Measurements from ENCODE around the gene HRG.

HRG gene

DNA sequence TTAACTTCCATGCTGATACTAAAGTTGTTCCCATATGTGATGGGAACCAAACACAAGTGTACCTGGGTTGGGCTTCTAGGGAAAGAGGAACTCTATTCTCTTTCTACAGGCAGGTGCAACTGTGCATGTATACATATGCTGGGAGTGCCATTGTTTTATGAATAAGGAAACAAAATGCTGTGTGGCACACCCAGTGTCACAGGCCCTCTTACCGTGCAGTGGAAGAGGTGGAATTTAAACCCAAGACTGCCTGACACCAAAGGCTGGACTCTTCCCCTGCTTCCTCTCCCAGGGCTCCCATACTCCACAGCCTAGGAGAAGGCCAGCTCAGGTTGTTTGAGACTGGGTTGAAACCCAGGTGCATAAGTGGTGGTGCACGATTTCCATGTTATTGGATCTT lies 27.6 kb upstream of the HRG start:
- DNase-seq = no peak

DNA sequence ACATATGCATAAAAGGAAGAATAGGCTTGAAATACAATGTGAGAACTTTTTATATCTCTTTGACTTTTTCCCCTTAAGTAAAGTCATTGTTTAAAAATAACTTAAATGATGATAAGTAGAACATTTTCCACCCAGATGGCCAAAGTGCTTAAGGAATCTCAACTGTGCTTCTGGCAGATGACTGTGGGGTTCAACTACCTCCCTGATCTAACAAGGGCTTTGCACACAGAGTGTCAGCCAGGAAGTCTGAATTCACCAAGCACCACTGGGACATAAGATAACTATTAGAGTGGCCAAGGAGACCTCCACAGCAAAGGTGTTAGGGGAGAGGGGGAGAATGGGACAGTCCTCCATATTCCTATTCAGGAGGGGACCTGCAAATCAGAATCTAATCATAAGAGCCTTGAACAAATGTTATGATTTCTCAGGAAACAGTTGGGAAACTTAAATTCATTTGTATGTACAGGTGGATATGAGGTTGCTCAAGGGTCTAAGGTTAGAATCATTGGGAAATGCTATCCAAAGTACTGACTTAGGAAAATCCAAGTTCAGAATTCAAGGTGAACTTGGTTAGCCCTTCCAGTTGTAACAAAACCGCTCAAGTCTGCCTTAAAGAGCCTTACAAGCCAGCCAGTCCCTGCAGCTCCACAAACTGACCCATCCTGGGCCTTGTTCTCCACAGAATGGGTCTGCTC lies 25.9 kb upstream of the HRG start, which contains the start of gene FETUB:
Gene FETUB, plus strand, starts transcription at position 622 of the 695 bp plus-strand sequence. Its CDS starts 62 bp downstream, at position 684.
- DNase-seq = no peak

DNA sequence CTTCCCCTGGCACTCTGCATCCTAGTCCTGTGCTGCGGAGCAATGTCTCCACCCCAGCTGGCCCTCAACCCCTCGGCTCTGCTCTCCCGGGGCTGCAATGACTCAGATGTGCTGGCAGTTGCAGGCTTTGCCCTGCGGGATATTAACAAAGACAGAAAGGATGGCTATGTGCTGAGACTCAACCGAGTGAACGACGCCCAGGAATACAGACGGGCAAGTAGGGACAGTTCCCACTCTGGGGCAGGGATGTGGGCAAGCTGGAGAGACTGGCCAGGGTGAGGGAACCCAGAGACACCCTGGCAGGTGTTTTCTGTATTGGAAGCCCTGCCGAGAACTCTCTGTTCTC lies 25.4 kb upstream of the HRG start:
- no peak for DNase-seq

DNA sequence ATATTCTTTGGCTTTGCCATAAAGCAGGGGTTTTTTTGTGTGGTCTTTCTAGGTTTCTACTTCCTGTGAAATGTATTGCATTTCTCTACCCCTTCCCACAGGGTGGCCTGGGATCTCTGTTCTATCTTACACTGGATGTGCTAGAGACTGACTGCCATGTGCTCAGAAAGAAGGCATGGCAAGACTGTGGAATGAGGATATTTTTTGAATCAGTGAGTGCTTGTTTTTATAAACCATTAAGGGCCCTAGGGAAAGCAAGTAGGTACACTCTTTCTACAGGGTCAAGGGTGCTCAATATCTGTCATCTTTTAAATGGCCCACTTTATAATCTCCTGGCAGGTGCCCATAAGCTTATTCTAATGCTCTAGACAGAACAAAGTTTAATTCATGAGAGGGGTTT lies 24.9 kb upstream of the HRG start:
- DNase-seq = no peak

DNA sequence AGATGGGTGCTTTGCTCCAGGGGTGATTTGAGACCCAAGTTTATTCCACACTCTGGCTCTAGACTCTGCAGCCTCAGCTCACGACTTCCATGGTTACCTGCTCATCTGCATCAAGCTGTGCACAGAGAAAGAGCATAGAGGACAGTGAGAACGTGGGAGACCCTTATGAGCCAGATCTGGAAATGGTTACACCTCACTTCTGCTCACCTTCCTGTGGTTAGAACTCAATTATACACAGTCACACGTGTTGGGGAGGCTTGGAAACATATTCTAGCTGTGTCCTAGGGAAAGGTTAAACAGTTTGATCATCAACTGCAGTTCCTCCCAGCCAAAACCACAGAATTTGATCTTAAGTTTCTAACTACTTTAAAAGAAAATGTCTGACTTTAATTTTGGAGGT lies 23.8 kb upstream of the HRG start:
- peak; percentile 6 for DNase-seq

- DNase-seq = peak; percentile 24
These were observed 22.3 kb upstream of the HRG start for GRCh38 chr3:186643493-186643892.

- DNase-seq = no peak
These were observed 21.1 kb upstream of the HRG start for GRCh38 chr3:186644683-186645082.

DNA sequence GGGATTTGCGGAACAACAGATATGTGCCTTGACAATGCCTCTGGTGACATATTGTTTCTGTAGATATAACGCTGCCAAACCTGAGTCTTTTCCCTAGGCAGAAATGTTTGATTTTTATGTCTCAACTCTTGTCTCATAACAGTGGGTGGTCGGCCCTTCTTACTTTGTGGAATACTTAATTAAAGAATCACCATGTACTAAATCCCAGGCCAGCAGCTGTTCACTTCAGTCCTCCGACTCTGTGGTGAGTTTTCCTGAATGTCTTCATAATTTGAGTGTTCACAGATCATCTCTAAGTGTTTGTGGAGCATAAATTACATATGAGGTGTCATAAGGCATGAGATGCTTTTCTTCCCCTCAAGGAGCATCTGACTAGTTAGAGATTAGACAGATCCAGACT lies 19.7 kb upstream of the HRG start:
- DNase-seq = no peak

DNA sequence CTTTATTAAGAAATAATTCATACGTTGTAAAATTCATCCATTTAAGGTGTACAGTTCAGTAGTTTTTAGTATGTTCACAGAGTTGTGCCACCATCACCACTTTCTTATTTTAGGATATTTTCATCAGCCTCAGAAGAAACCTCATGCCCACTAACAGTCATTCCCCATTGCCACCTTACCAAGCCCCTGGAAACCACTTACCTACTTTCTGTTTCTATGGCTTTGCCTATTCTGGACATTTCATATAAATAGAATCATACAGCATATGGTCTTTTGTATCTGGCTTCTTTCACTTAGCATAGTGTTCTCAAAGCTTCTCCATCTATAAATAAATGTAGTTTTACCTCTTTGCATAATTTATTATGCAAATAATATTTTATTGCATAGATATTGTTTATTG lies 19.0 kb upstream of the HRG start:
- DNase-seq = no peak

- DNase-seq = no peak
These were observed 17.0 kb upstream of the HRG start for GRCh38 chr3:186648851-186649250.

- DNase-seq = no peak
These were observed 14.1 kb upstream of the HRG start for GRCh38 chr3:186651678-186652215.

GRCh38 chr3:186653080-186653707 lies 12.6 kb upstream of the HRG start:
- no peak for DNase-seq

DNA sequence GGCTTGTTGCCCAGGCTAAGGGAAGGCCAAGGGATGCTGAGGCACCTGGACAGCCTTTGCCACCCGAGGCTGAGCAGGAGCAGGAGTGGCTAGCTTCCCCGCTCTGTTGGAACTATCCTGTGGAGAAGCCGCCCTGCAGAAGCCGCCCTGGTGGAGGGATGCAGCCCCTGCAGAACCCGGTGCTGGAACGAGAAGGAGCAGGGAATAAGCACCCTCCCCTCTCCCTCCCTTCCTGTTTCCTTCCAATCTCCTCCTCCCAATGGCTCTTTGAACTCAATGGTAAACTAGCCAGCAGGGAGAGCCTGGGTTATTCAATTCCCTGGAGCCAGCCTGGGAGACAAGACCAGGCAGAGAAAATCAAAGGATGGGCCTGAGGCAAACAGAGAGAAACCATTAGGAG lies 11.8 kb upstream of the HRG start:
- no peak for DNase-seq

DNA sequence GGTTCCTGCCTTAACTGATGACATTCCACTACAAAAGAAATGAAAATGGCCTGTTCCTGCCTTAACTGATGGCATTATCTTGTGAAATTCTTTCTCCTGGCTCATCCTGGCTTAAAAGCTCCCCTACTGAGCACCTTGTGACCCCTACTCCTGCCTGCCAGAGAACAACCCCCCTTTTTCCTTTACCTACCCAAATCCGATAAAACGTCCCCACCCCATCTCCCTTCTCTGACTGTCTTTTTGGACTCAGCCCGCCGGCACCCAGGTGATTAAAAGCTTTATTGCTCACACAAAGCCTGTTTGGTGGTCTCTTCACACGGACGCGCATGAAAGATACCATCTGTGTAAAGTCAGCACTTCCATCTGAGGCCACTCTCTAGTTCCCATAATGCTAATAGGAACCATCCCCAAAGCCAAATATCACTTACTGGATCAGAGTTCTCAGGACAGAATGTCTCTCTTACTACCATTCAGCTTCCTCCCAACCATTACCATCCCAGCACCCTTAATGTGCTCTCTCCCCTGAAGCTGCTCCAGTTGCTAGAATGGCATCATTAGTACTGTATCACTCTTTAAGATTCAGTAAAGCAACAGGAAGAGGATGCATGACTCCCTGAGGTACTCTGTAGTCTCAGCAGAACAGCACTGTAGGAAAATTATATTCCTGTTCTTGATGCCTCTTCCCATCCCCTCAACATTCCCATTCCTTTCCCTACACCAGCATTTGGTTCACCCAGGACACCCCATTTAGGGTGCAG lies 2.3 kb upstream of the HRG start:
- no peak for DNase-seq

DNA sequence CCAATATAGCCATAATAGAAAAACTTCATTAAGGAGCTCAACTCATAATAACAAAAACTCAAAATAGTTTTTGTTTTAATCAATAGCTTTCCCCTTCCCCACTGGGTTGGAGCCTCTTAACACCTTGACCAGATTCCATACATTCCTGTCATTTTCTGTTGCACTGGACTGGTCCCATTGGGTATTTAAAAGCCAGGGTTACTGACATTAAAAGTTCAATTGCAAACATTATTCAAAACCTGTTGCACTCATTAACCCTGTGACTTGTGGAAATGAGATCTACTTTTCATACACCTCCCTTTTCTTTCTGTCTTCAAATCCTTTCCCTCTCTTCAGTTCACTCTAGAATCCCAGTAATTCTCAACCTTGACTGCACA lies 1.7 kb upstream of the HRG start:
- no peak for DNase-seq

- no peak for DNase-seq
These were observed 1.3 kb upstream of the HRG start for GRCh38 chr3:186664506-186664905.

DNA sequence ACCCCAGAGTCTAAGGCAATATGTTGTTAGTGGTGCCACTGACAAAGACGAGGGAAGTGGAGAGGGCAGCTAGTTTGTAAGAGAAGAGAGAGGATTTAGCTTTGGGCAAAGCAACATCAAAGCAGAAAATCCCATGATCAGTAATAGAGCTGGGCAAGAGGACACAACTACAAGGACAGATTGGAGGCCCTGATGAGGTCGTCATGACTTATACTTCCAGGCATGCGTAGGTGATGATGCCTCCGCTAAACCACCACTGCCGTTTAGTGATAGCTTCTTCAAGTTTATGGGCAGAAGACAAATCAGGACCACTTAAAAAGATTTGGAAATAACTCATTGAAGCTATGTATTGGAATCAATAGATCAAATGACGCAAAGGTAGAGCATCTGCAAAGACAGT lies 2.6 kb downstream of the HRG start:
- DNase-seq = no peak

GRCh38 chr3:186669378-186670084 lies 3.7 kb downstream of the HRG start:
- peak; percentile 60 for DNase-seq

- no peak for DNase-seq
These were observed 4.3 kb downstream of the HRG start for GRCh38 chr3:186670155-186670554.

GRCh38 chr3:186671051-186671450 lies 5.2 kb downstream of the HRG start:
- no peak for DNase-seq

DNA sequence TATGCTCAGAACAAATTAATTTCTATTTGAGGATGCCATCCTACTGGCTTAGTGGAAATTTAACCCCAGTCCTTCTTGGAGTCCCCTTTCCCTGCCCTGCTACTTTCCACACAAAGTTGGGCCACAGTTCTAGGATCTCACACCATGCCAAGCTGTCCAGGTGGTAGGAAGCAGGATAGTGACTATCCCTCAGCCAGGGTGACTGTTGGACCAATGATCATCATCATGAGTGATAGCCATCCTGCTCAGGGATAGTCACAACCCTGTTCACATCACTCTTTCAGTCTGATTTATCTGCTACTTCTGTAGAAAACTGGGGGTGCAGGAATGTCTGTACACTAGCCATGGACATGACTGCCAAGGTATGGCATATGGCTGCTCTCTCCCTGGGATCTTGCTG lies 12.8 kb downstream of the HRG start:
- DNase-seq = no peak

GRCh38 chr3:186679151-186679550 lies 13.3 kb downstream of the HRG start:
- DNase-seq = no peak

GRCh38 chr3:186680869-186681268 lies 15.1 kb downstream of the HRG start:
- no peak for DNase-seq
